Smooth muscle cell (in vitro differentiated cells): ENCODE results near the gene UTS2R. TPM values are rescaled to one million over a fixed set of nuclear protein-coding genes. Genes with fewer than 3 reads are reported as not detected.
A peak's percentile ranks its signal among the peaks of the same experiment; 100 is the strongest.

Experiments
- DNase-seq: peaks from one replicate; lab custom pipeline; 2025; ENCODE audit not compliant: unreplicated experiment; lab: John Stamatoyannopoulos, UW
- H2AFZ ChIP-seq: fragments of 200-600 bp; sonication (generic); 2 replicates; pipeline ENCODE4 v1.6.0; 2016; ENCODE audit warnings: antibody characterized with exemption, low read depth, mild to moderate bottlenecking
- H3F3A ChIP-seq: fragments of 200-600 bp; sonication (generic); 2 replicates; pipeline ENCODE4 v1.6.0; 2017; ENCODE audit warnings: antibody characterized with exemption, low read depth
- H3K27ac ChIP-seq: fragments of 200-600 bp; sonication (generic); 2 replicates; pipeline ENCODE4 v1.5.1; 2016; ENCODE audit warnings: low read depth, mild to moderate bottlenecking
- H3K27me3 ChIP-seq: fragments of 200-600 bp; sonication (generic); 2 replicates; pipeline ENCODE4 v1.6.1; 2016; ENCODE audit warnings: low read depth, mild to moderate bottlenecking
- H3K36me3 ChIP-seq: fragments of 200-600 bp; sonication (generic); 2 replicates; pipeline ENCODE4 v1.5.1; 2016; ENCODE audit warnings: low read depth
- H3K4me1 ChIP-seq: fragments of 200-600 bp; sonication (generic); 2 replicates; pipeline ENCODE4 v1.5.1; 2016; ENCODE audit warnings: low read depth
- H3K4me2 ChIP-seq: fragments of 200-600 bp; sonication (generic); 2 replicates; pipeline ENCODE4 v1.6.0; 2016; ENCODE audit warnings: mild to moderate bottlenecking
- H3K4me3 ChIP-seq: fragments of 200-600 bp; sonication (generic); 2 replicates; pipeline ENCODE4 v1.5.1; 2016; ENCODE audit warnings: mild to moderate bottlenecking
- H3K79me2 ChIP-seq: fragments of 200-600 bp; sonication (generic); 2 replicates; pipeline ENCODE4 v1.6.0; 2016; ENCODE audit warnings: low read depth, mild to moderate bottlenecking
- H3K9ac ChIP-seq: fragments of 200-600 bp; sonication (generic); 2 replicates; pipeline ENCODE4 v1.6.0; 2016; ENCODE audit warnings: low read depth
- H3K9me3 ChIP-seq: fragments of 200-600 bp; sonication (generic); replicated peaks from 2 replicates; pipeline ENCODE4 v1.5.1; 2016; ENCODE audit warnings: low read depth
- H4K20me1 ChIP-seq: fragments of 200-600 bp; sonication (generic); 2 replicates; pipeline ENCODE4 v1.6.0; 2016; ENCODE audit warnings: low read depth
- CTCF ChIP-seq: fragments of 200-600 bp; sonication (generic); IDR thresholded peaks from 2 replicates; pipeline ENCODE4 v1.5.1; 2017; ENCODE audit warnings: borderline replicate concordance, mild to moderate bottlenecking, antibody characterized with exemption; ENCODE audit not compliant: insufficient read depth, poor library complexity, severe bottlenecking
- WGBS: methylation state at CpG from one replicate; pipeline ENCODE4 v1.1.7; 2016; ENCODE audit warnings: low lambda C conversion rate; 5-methylcytosine and 5-hydroxymethylcytosine counted together
- polyA plus RNA-seq: library from polyadenylated mRNA; unstranded; fragments of >200 nt; fragmentation: Nextera tagmentation; extraction: Ambion mirVana; gene quantifications from 2 replicates; pipeline ENCODE4 v1.2.1, GENCODE V29; 2016
- total RNA-seq: library from RNA; depleted of rRNA; stranded (reverse); fragments of >200 nt; gene quantifications from 2 replicates; pipeline ENCODE4 v1.2.3, GENCODE V29; 2014

The UTS2R gene
- total and polyA plus RNA-seq, 2 experiments from 2014 or later, result not detected

GRCh38 chr17:82414548-82415281, 43.1 kb downstream of the UTS2R start:
- Histone ChIP-seq H2AFZ (no peak overlapping the region), H3K4me2 (peak overlapping the region; percentile 77), H3K9ac (no peak overlapping the region), H3K79me2 (no peaks in the 10 kb centered on the region), H3K36me3 (no peaks in the 10 kb centered on the region), H3K27me3 (no peaks in the 10 kb centered on the region), H4K20me1 (peaks cover 60% of the 10 kb centered on the region), H3F3A (no peaks in the 10 kb centered on the region), H3K4me1 (peaks cover 3% of the 10 kb centered on the region), H3K27ac (no peak overlapping the region), H3K4me3 (no peak overlapping the region), H3K9me3 (no peaks in the 10 kb centered on the region)
- 24% methylated on average over 38 of the region's 38 CpGs for WGBS
- TF ChIP-seq CTCF, result peak; percentile 73
- DNase-seq, result peak; percentile 42

- Histone ChIP-seq H3K4me3 (no peak overlapping the region), H3K4me2 (no peak overlapping the region), H3K4me1 (peaks cover 3% of the 10 kb centered on the region), H4K20me1 (peaks cover 57% of the 10 kb centered on the region), H2AFZ (no peak overlapping the region), H3K36me3 (no peaks in the 10 kb centered on the region), H3K27ac (no peak overlapping the region), H3K9ac (no peak overlapping the region), H3F3A (no peaks in the 10 kb centered on the region), H3K79me2 (no peaks in the 10 kb centered on the region), H3K9me3 (no peaks in the 10 kb centered on the region), H3K27me3 (no peaks in the 10 kb centered on the region)
- TF ChIP-seq CTCF, result no peak
- 93% methylated on average over 26 of the region's 26 CpGs for WGBS
- no peak for DNase-seq
These were observed 43.8 kb downstream of the UTS2R start for GRCh38 chr17:82415336-82415735.

- Histone ChIP-seq H3K4me1 (peaks cover 3% of the 10 kb centered on the region), H4K20me1 (peaks cover 55% of the 10 kb centered on the region), H3K79me2 (no peaks in the 10 kb centered on the region), H3K27me3 (no peaks in the 10 kb centered on the region), H3K4me3 (no peak overlapping the region), H3K27ac (no peak overlapping the region), H3K4me2 (no peak overlapping the region), H3K36me3 (no peaks in the 10 kb centered on the region), H2AFZ (no peak overlapping the region), H3F3A (no peaks in the 10 kb centered on the region), H3K9ac (no peak overlapping the region), H3K9me3 (no peaks in the 10 kb centered on the region)
- WGBS, result 93% methylated on average over 9 of the region's 9 CpGs
- TF ChIP-seq CTCF, result no peak
- DNase-seq, result no peak
These were observed 44.2 kb downstream of the UTS2R start for GRCh38 chr17:82415786-82416185.

- no peak overlapping the region for H3K9ac ChIP-seq
- H3K27me3 ChIP-seq, result no peaks in the 10 kb centered on the region
- DNase-seq, result no peak
- H3F3A ChIP-seq, result no peaks in the 10 kb centered on the region
- no peaks in the 10 kb centered on the region for H3K36me3 ChIP-seq
- H4K20me1 ChIP-seq, result peaks cover 55% of the 10 kb centered on the region
- H3K79me2 ChIP-seq, result no peaks in the 10 kb centered on the region
- peaks cover 3% of the 10 kb centered on the region for H3K4me1 ChIP-seq
- no peak for TF ChIP-seq CTCF
- H3K27ac ChIP-seq, result no peak overlapping the region
- no peak overlapping the region for H2AFZ ChIP-seq
- no peak overlapping the region for H3K4me3 ChIP-seq
- no peaks in the 10 kb centered on the region for H3K9me3 ChIP-seq
- H3K4me2 ChIP-seq, result no peak overlapping the region
- WGBS, result 89% methylated on average over 4 of the region's 4 CpGs
These were observed 44.7 kb downstream of the UTS2R start for GRCh38 chr17:82416264-82416663.
